Neural progenitor cell (in vitro differentiated cells): ENCODE data around the gene SCART1.

Experiments used
- EZH2 ChIP-seq: fragments of 200-600 bp; sonication (generic); IDR thresholded peaks from 2 replicates; pipeline ENCODE4 v1.6.1; 2017; ENCODE audit warnings: antibody characterized with exemption, mild to moderate bottlenecking, moderate library complexity
- EZH2phosphoT487 ChIP-seq: fragments of 200-600 bp; sonication (generic); IDR thresholded peaks from 2 replicates; pipeline ENCODE4 v1.6.1; 2017; ENCODE audit warnings: antibody characterized with exemption
- TF ChIP-seq, protein P1 (sequence below): fragments of 200-600 bp; sonication (generic); IDR thresholded peaks from 2 replicates; pipeline ENCODE4 v1.5.1; 2017; ENCODE audit warnings: antibody characterized with exemption, mild to moderate bottlenecking

DNA sequence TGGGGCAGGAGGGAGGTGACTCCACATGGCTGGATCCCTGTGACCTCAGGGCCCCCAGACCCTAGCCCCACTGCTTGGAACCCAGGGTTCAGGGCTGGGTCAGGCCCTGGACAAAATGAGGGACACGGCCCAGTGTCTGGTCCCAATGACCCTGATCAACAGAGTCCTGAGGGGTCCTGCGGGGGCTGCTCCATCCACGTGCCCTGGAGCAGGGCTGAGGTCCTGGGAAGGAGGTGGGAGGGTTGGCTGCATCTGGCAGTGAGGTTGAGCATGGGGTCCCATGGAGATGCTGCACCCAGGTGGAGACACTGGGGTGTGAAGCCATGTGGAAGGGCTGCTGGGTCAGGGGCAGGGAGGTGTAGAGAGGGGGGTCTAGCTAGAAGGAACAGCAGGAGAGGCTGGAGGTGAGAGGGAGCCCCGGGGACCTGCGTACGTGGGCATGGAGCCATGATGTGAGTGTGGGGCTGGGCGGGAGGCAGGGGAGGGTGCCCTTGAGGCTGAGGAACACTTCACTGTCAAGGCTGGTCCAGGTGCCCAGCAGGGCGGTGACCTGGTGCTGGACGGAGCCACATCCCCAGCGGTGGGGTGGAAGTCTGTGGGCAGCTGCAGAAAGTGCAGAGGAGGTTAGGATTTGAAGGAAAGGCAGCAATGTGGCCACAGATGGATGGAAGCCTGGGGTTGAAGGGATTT lies 604 bp downstream of the SCART1 start:
- no peak for TF ChIP-seq EZH2
- TF ChIP-seq, protein P1, sequence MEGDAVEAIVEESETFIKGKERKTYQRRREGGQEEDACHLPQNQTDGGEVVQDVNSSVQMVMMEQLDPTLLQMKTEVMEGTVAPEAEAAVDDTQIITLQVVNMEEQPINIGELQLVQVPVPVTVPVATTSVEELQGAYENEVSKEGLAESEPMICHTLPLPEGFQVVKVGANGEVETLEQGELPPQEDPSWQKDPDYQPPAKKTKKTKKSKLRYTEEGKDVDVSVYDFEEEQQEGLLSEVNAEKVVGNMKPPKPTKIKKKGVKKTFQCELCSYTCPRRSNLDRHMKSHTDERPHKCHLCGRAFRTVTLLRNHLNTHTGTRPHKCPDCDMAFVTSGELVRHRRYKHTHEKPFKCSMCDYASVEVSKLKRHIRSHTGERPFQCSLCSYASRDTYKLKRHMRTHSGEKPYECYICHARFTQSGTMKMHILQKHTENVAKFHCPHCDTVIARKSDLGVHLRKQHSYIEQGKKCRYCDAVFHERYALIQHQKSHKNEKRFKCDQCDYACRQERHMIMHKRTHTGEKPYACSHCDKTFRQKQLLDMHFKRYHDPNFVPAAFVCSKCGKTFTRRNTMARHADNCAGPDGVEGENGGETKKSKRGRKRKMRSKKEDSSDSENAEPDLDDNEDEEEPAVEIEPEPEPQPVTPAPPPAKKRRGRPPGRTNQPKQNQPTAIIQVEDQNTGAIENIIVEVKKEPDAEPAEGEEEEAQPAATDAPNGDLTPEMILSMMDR = no peak
- no peak for TF ChIP-seq EZH2phosphoT487
